DMS 273 (cell line): ENCODE data around the gene CHCHD4.

Experiments used
- DNase-seq: peaks from one replicate; lab custom pipeline; 2025; ENCODE audit not compliant: unreplicated experiment; lab: John Stamatoyannopoulos, UW

CHCHD4 gene

GRCh38 chr3:14124615-14125192 is at the start of gene CHCHD4, which contains the start of gene TMEM43:
TSS of gene CHCHD4 (minus strand) at chr3:14124870. CDS start at chr3:14124676, 194 bp downstream.
TSS of gene TMEM43 (plus strand) at chr3:14125052. CDS start at chr3:14125194, 142 bp downstream.
- DNase-seq, result peak; percentile 98

- DNase-seq, result no peak
Measured at GRCh38 chr3:14172496-14172895, 47.8 kb upstream of the CHCHD4 start.

GRCh38 chr3:14170531-14171159 is 46.0 kb upstream of the CHCHD4 start:
- no peak for DNase-seq

- DNase-seq, result no peak
Measured at GRCh38 chr3:14169871-14170270, 45.2 kb upstream of the CHCHD4 start.

- no peak for DNase-seq
Measured at GRCh38 chr3:14169435-14169834, 44.8 kb upstream of the CHCHD4 start.

- no peak for DNase-seq
Measured at GRCh38 chr3:14166877-14167603, 42.4 kb upstream of the CHCHD4 start.

GRCh38 chr3:14162178-14162577 is 37.5 kb upstream of the CHCHD4 start:
- DNase-seq, result no peak

- DNase-seq, result no peak
Measured at GRCh38 chr3:14161282-14161681, 36.6 kb upstream of the CHCHD4 start.

GRCh38 chr3:14159426-14159825 is 34.8 kb upstream of the CHCHD4 start:
- DNase-seq, result no peak

GRCh38 chr3:14158370-14158769 is 33.7 kb upstream of the CHCHD4 start:
- no peak for DNase-seq

GRCh38 chr3:14157951-14158350 is 33.3 kb upstream of the CHCHD4 start:
- DNase-seq, result no peak

- no peak for DNase-seq
Measured at GRCh38 chr3:14156843-14157561, 32.3 kb upstream of the CHCHD4 start.

GRCh38 chr3:14156201-14156600 is 31.5 kb upstream of the CHCHD4 start:
- no peak for DNase-seq

GRCh38 chr3:14154895-14155440 is 30.3 kb upstream of the CHCHD4 start:
- no peak for DNase-seq

- DNase-seq, result no peak
Measured at GRCh38 chr3:14154276-14154675, 29.6 kb upstream of the CHCHD4 start.

- DNase-seq, result no peak
Measured at GRCh38 chr3:14153663-14154062, 29.0 kb upstream of the CHCHD4 start.

- DNase-seq, result no peak
Measured at GRCh38 chr3:14152963-14153355, 28.3 kb upstream of the CHCHD4 start.

- peak; percentile 22 for DNase-seq
Measured at GRCh38 chr3:14152233-14152962, 27.7 kb upstream of the CHCHD4 start.

GRCh38 chr3:14151471-14152083 is 26.9 kb upstream of the CHCHD4 start:
- DNase-seq, result no peak
